SK-N-SH (cell line): ENCODE data around the gene PRKCA. TPM values are rescaled to one million over a fixed set of nuclear protein-coding genes. Genes with fewer than 3 reads are reported as not detected.
A peak's percentile ranks its signal among the peaks of the same experiment; 100 is the strongest.

Experiments used
- CTCF ChIA-PET: fragments of 300-600, 350-600 bp; formaldehyde crosslinking; extraction: SDS; loops from one replicate; lab custom pipeline; 2021; lab: Yijun Ruan, JAX
- POLR2A ChIA-PET: fragments of 350-600 bp; sonication (Branson Sonifier 250); formaldehyde crosslinking; extraction: SDS; loops from one replicate; lab custom pipeline; 2020; ENCODE audit warnings: antibody characterized with exemption, inconsistent platforms; lab: Yijun Ruan, JAX
- DNase-seq: peaks from one replicate; pipeline ENCODE4 v3.0.0; 2012
- H2AFZ ChIP-seq: fragments of 200-600 bp; sonication (generic); 2 replicates; pipeline ENCODE4 v1.8.1; 2016; ENCODE audit warnings: antibody characterized with exemption, mild to moderate bottlenecking, low read depth
- H3F3A ChIP-seq: fragments of 200-600 bp; sonication (generic); replicated peaks from 2 replicates; pipeline ENCODE3; 2016; ENCODE audit warnings: antibody characterized with exemption, mild to moderate bottlenecking; ENCODE audit not compliant: insufficient read depth
- H3K27ac ChIP-seq, 2 experiments: fragments of 200-500 bp in 1 of 2; fragments of 200-600 bp in 1 of 2; sonication (Bioruptor generic) in 1 of 2; sonication (generic), shearing (Covaris generic) in 1 of 2; 2 replicates each; pipeline versions ENCODE4 v1.5.1 to v1.6.1; 2014 to 2016; ENCODE audit warnings: low read depth in 2 of 2, inconsistent platforms in 1 of 2, low read length in 1 of 2, mild to moderate bottlenecking in 1 of 2, mixed read lengths in 1 of 2
- H3K27me3 ChIP-seq: fragments of 200-600 bp; sonication (generic), shearing (Covaris generic); 2 replicates; pipeline ENCODE4 v1.6.1; 2016; ENCODE audit warnings: mixed run types; ENCODE audit not compliant: insufficient read depth
- H3K36me3 ChIP-seq, 2 experiments: fragments of 200-500 bp in 1 of 2; fragments of 200-600 bp in 1 of 2; sonication (Bioruptor generic) in 1 of 2; sonication (generic) in 1 of 2; replicated peaks in 1 of 2; 2 replicates each; pipeline versions ENCODE3 to v1.5.1; 2014 to 2016; ENCODE audit warnings: low read length in 1 of 2, mild to moderate bottlenecking in 1 of 2; ENCODE audit not compliant: insufficient read depth in 2 of 2, control insufficient read depth in 1 of 2
- H3K4me1 ChIP-seq, 2 experiments: fragments of 200-500 bp in 1 of 2; fragments of 200-600 bp in 1 of 2; sonication (Bioruptor generic) in 1 of 2; sonication (generic), shearing (Covaris generic) in 1 of 2; 2 replicates each; pipeline versions ENCODE4 v1.5.1 to v1.6.1; 2014 to 2016; ENCODE audit warnings: low read depth in 1 of 2, low read length in 1 of 2, mixed run types in 1 of 2; ENCODE audit not compliant: insufficient read depth in 2 of 2, control insufficient read depth in 1 of 2
- H3K4me2 ChIP-seq: fragments of 200-600 bp; sonication (generic), shearing (Covaris generic); 2 replicates; pipeline ENCODE4 v1.6.1; 2017; ENCODE audit warnings: mixed run types
- H3K4me3 ChIP-seq, 2 experiments: fragments of 200-500 bp in 1 of 2; fragments of 200-600 bp in 1 of 2; sonication (Bioruptor generic) in 1 of 2; sonication (generic), shearing (Covaris generic) in 1 of 2; 2 replicates each; pipeline versions ENCODE4 v1.5.1 to v1.8.1; 2014 to 2016; ENCODE audit warnings: low read depth in 2 of 2, inconsistent platforms in 1 of 2, low read length in 1 of 2, mild to moderate bottlenecking in 1 of 2, mixed read lengths in 1 of 2, moderate library complexity in 1 of 2
- H3K79me2 ChIP-seq: fragments of 200-600 bp; sonication (generic); 2 replicates; pipeline ENCODE4 v1.8.1; 2017; ENCODE audit warnings: mild to moderate bottlenecking; ENCODE audit not compliant: insufficient read depth
- H3K9ac ChIP-seq: fragments of 200-600 bp; sonication (generic); 2 replicates; pipeline ENCODE4 v1.6.1; 2017; ENCODE audit warnings: mixed run types
- H3K9me2 ChIP-seq: fragments of 200-600 bp; sonication (generic); 2 replicates; pipeline ENCODE4 v1.6.1; 2017; ENCODE audit warnings: mixed run types
- H3K9me3 ChIP-seq: fragments of 200-600 bp; sonication (generic); 2 replicates; pipeline ENCODE4 v1.6.1; 2017; ENCODE audit warnings: mixed run types, mild to moderate bottlenecking, moderate library complexity
- H4K20me1 ChIP-seq: fragments of 200-600 bp; sonication (generic); 2 replicates; pipeline ENCODE4 v1.6.1; 2017; ENCODE audit warnings: mild to moderate bottlenecking, mixed run types; ENCODE audit not compliant: insufficient read depth
- CHD2 ChIP-seq: fragments of 150-350 bp; IDR thresholded peaks from 2 replicates; pipeline ENCODE4 v1.6.1; 2018; ENCODE audit warnings: low read length; ENCODE audit not compliant: partially characterized antibody
- CTCF ChIP-seq: fragments of 200-600 bp; sonication (generic); IDR thresholded peaks from 2 replicates; pipeline ENCODE4 v1.6.1; 2017; ENCODE audit warnings: antibody characterized with exemption, mild to moderate bottlenecking, moderate library complexity
- EP300 ChIP-seq, 2 experiments: IDR thresholded peaks; 2 replicates each; pipeline versions ENCODE4 v1.4.0 to v1.6.1; 2012; ENCODE audit warnings: borderline replicate concordance in 1 of 2, low read depth in 1 of 2, low read length in 1 of 2
- FOSL2 ChIP-seq: IDR thresholded peaks from 2 replicates; pipeline ENCODE4 v1.4.0; 2012; ENCODE audit warnings: low read depth, mild to moderate bottlenecking, moderate library complexity, borderline replicate concordance
- FOXJ3 ChIP-seq: sonication (generic); formaldehyde crosslinking; IDR thresholded peaks from 2 replicates; pipeline ENCODE4 v1.5.1; 2020; ENCODE audit warnings: mild to moderate bottlenecking, missing genetic modification reagents
- FOXM1 ChIP-seq: IDR thresholded peaks from 2 replicates; pipeline ENCODE4 v1.4.0; 2012; ENCODE audit warnings: low read depth, mild to moderate bottlenecking
- GATA2 ChIP-seq: sonication (generic); formaldehyde crosslinking; IDR thresholded peaks from 2 replicates; pipeline ENCODE4 v1.5.0; 2020; ENCODE audit warnings: mild to moderate bottlenecking, missing genetic modification reagents
- JUND ChIP-seq: IDR thresholded peaks from 2 replicates; pipeline ENCODE4 v1.4.0; 2012
- POLR2AphosphoS5 ChIP-seq: IDR thresholded peaks from 2 replicates; pipeline ENCODE4 v1.6.1; 2012; ENCODE audit warnings: low read depth, low read length
- RAD21 ChIP-seq: IDR thresholded peaks from 2 replicates; pipeline ENCODE4 v1.6.1; 2012; ENCODE audit warnings: mild to moderate bottlenecking, low read length
- RFX5 ChIP-seq: IDR thresholded peaks from 2 replicates; pipeline ENCODE4 v1.6.1; 2012; ENCODE audit warnings: mild to moderate bottlenecking, improper control_type of control experiment, low read length
- TCF12 ChIP-seq: IDR thresholded peaks from 2 replicates; pipeline ENCODE4 v1.4.0; 2012
- WGBS: methylation state at CpG from one replicate; pipeline ENCODE4 v1.1.6; 2017; ENCODE audit warnings: low lambda C conversion rate; 5-methylcytosine and 5-hydroxymethylcytosine counted together
- polyA plus RNA-seq, 3 experiments: library from polyadenylated mRNA; depleted of rRNA; stranded (reverse); fragments of >200 nt; gene quantifications; 2 replicates each; pipeline ENCODE4 v1.2.3, GENCODE V29; 2012
- TF ChIP-seq, protein P1 (sequence below): IDR thresholded peaks from 2 replicates; pipeline ENCODE4 v1.4.0; 2012; ENCODE audit warnings: low read depth, borderline replicate concordance
- TF ChIP-seq, protein P2 (sequence below): IDR thresholded peaks from 2 replicates; pipeline ENCODE4 v1.4.0; 2012; ENCODE audit warnings: low read depth

PRKCA gene
- polyA plus RNA-seq, 1 of the 3 experiments (the other 2 are of a cell fraction): 108 TPM

DNA sequence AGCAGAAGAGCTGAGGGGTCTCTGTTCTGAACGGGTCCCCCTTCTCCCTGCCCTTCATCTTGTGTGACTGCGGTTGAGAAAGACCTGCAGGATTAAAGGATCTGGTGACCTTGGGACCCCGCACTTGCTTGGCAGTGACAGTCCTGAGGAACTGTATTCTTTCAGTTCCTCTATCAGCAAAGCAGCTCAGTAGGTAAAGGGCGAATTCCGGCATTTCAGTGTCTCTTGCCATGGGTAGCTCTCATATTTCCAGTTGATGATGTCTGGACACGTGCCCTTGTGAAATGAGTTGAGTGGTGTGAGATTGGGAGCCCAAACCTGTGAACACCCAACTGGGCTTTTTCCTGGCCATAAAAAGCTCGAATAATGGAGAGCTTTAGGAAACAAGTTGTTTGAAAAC lies 135.7 kb downstream of the PRKCA start:
- peaks cover 0 to 14% of the 10 kb centered on the region in 2 experiments for H3K36me3 ChIP-seq
- ChIA-PET CTCF (interaction anchor here (0.6 to 3.2 kb wide), 3 partner anchors 9 to 14 kb away, joined by 3 to 14 read pairs (median 4); no protein-coding TSS in a partner anchor), POLR2A (no interaction called here)
- no peak overlapping the region for H2AFZ ChIP-seq
- no peaks in the 10 kb centered on the region for H3K9me3 ChIP-seq
- H3K4me2 ChIP-seq: no peak overlapping the region
- no peak overlapping the region for H3K27ac ChIP-seq
- H3K9me2 ChIP-seq: no peaks in the 10 kb centered on the region
- WGBS: 97% methylated on average over 7 of the region's 7 CpGs
- TF ChIP-seq TCF12 (no peak), POLR2AphosphoS5 (0 out of 2 replicates have a peak, but pooled peaks have one; percentile 12), FOSL2 (no peak)
- peaks cover 9 to 20% of the 10 kb centered on the region in 2 experiments; a peak in 3 of 4 replicates for H3K4me1 ChIP-seq
- H4K20me1 ChIP-seq: peaks cover 94% of the 10 kb centered on the region
- H3K27me3 ChIP-seq: no peaks in the 10 kb centered on the region
- H3K79me2 ChIP-seq: peaks cover 99% of the 10 kb centered on the region
- H3F3A ChIP-seq: peaks cover 4% of the 10 kb centered on the region
- DNase-seq: no peak
- H3K9ac ChIP-seq: no peak overlapping the region
- no peak overlapping the region for H3K4me3 ChIP-seq

DNA sequence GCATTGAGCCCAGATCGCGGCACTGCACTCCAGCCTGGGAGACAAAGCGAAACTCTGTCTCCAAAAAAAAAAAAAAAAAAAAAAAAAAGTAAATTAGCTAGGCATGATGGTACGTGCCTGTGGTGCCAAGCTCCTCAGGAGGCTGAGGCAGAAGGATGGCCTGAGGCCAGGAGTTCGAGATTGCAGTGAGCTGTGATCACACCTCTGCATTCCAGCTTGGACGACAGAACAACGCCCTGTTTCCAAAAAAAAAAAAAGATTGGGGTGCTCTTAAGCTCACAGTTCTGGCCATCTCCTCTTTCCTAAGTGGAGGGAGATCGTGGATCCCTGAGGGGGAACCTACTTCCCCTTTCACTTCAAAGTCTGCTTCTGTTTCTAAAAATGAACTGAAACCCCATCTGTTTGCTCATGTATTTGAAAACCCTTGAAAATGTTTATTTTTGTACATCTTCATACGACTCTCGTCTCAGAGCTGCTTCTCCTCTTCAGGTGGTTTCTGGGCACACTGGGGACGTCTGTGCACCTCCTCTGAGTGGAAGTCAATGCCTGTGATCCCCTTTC lies 138.8 kb downstream of the PRKCA start:
- CTCF ChIA-PET: interaction anchor here (0.7 to 2.0 kb wide), 7 partner anchors 8 to 390 kb away, joined by 3 to 7 read pairs (median 3); no protein-coding TSS in a partner anchor

More for the DNA sequence above, 138.8 kb downstream of the PRKCA start:
- POLR2A ChIA-PET: interaction anchor here (1.3 kb wide), 1 partner anchor 8 kb away, joined by 5 read pairs; no protein-coding TSS in a partner anchor
- TF ChIP-seq EP300 (IDR thresholded peaks at IDR 0.05; ENCODE audit: borderline replicate concordance in 1 of 2, low read depth in 1 of 2, low read length in 1 of 2) (no peak), JUND (no peak), FOXJ3 (no peak), CTCF (no peak), CHD2 (no peak), POLR2AphosphoS5 (no peak), RFX5 (no peak), RAD21 (no peak), FOXM1 (no peak), GATA2 (no peak)
- TF ChIP-seq, protein P1, sequence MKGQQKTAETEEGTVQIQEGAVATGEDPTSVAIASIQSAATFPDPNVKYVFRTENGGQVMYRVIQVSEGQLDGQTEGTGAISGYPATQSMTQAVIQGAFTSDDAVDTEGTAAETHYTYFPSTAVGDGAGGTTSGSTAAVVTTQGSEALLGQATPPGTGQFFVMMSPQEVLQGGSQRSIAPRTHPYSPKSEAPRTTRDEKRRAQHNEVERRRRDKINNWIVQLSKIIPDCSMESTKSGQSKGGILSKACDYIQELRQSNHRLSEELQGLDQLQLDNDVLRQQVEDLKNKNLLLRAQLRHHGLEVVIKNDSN: no peak
- TF ChIP-seq, protein P2, sequence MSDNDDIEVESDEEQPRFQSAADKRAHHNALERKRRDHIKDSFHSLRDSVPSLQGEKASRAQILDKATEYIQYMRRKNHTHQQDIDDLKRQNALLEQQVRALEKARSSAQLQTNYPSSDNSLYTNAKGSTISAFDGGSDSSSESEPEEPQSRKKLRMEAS: no peak
- Histone ChIP-seq H3K4me3 (no peak overlapping the region), H3K9me3 (no peaks in the 10 kb centered on the region), H3K27ac (no peak overlapping the region; a peak in 1 of 4 replicates), H2AFZ (no peak overlapping the region), H3K4me1 (peaks cover 0 to 16% of the 10 kb centered on the region in 2 experiments; a peak in 1 of 4 replicates), H3K27me3 (no peaks in the 10 kb centered on the region), H3K9ac (no peak overlapping the region), H3K9me2 (no peaks in the 10 kb centered on the region), H3K36me3 (peaks cover 0 to 21% of the 10 kb centered on the region in 2 experiments), H3F3A (no peaks in the 10 kb centered on the region), H3K79me2 (peaks cover 99% of the 10 kb centered on the region), H4K20me1 (peaks cover 91% of the 10 kb centered on the region), H3K4me2 (no peak overlapping the region)
- DNase-seq: no peak
- WGBS: 90% methylated on average over 11 of the region's 11 CpGs
